GM12878 (cell line): ENCODE measurements around the gene ZBTB4. TPM values are rescaled to one million over a fixed set of nuclear protein-coding genes. Genes with fewer than 3 reads are reported as not detected.

Experiments used
- ATAC-seq: fragments of 200-7000 bp; cut with Tn5 transposase; 3 replicates; pipeline ENCODE4 v1.9.1; 2020; ENCODE audit warnings: mild to moderate bottlenecking, moderate library complexity
- BruUV-seq: library from RNA; stranded (reverse); fragments of 400-500 nt; replicated peaks from 2 replicates; lab custom pipeline; 2021; lab: Mats Ljungman, UMichigan
- CTCF ChIA-PET: fragments of 300-600 bp; sonication (Branson Sonifier 250); formaldehyde crosslinking; extraction: SDS; loops from one replicate; lab custom pipeline; 2021; ENCODE audit warnings: inconsistent platforms; lab: Yijun Ruan, JAX
- POLR2A ChIA-PET: fragments of 350-600 bp; formaldehyde crosslinking; extraction: SDS; loops from one replicate; lab custom pipeline; 2021; ENCODE audit warnings: inconsistent platforms; lab: Charles Lee
- RAD21 ChIA-PET: fragments of 300-600 bp; sonication (Branson Sonifier 250); formaldehyde crosslinking; loops from one replicate; lab custom pipeline; 2023; ENCODE audit warnings: antibody characterized with exemption; ENCODE audit not compliant: unreplicated experiment; lab: Charles Lee
- SMC1A ChIA-PET: fragments of 300-600 bp; sonication (Branson Sonifier 250); formaldehyde crosslinking; loops from one replicate; lab custom pipeline; 2023; ENCODE audit not compliant: unreplicated experiment, uncharacterized antibody; lab: Charles Lee
- DNase-seq: peaks from one replicate; pipeline ENCODE4 v3.0.0-alpha.2; 2011; ENCODE audit warnings: low read depth, low spot score
- FAIRE-seq: peaks from 3 replicates; lab custom pipeline; 2011; peaks lifted over from hg19 to GRCh38; lab: Jason Lieb, UNC
- H2AFZ ChIP-seq: 2 replicates; pipeline ENCODE4 v1.6.0; 2011; ENCODE audit warnings: low read depth, low read length, control low read depth; ENCODE audit not compliant: control insufficient read depth
- H3K27ac ChIP-seq: 2 replicates; pipeline ENCODE4 v1.5.1; 2011; ENCODE audit warnings: control low read depth; ENCODE audit not compliant: control insufficient read depth, insufficient read depth
- H3K27me3 ChIP-seq, 2 experiments: replicated peaks in 1 of 2; 2 replicates each; pipeline versions ENCODE4 v1.6.0 to v1.6.1; 2011; ENCODE audit warnings: low read length in 1 of 2; ENCODE audit not compliant: control insufficient read depth in 2 of 2, insufficient read depth in 2 of 2
- H3K36me3 ChIP-seq, 2 experiments: 2 replicates each; pipeline ENCODE4 v1.5.1; 2011; ENCODE audit warnings: low read length in 1 of 2; ENCODE audit not compliant: control insufficient read depth in 2 of 2, insufficient read depth in 2 of 2
- H3K4me1 ChIP-seq: 2 replicates; pipeline ENCODE4 v1.6.1; 2011; ENCODE audit warnings: mild to moderate bottlenecking, low read length, moderate library complexity, mixed read lengths; ENCODE audit not compliant: control insufficient read depth, insufficient read depth
- H3K4me2 ChIP-seq: 2 replicates; pipeline ENCODE4 v1.6.0; 2011; ENCODE audit warnings: control low read depth; ENCODE audit not compliant: control insufficient read depth, insufficient read depth
- H3K4me3 ChIP-seq: fragments of 200-600 bp; sonication (generic); 2 replicates; pipeline ENCODE4 v1.5.1; 2016
- H3K79me2 ChIP-seq: 2 replicates; pipeline ENCODE4 v1.6.0; 2011; ENCODE audit warnings: low read length; ENCODE audit not compliant: control insufficient read depth, insufficient read depth
- H3K9ac ChIP-seq: 2 replicates; pipeline ENCODE4 v1.8.0; 2011; ENCODE audit warnings: low read length, control low read depth, mixed read lengths; ENCODE audit not compliant: control insufficient read depth, insufficient read depth
- H3K9me3 ChIP-seq: replicated peaks from 3 replicates; pipeline ENCODE4 v1.5.1; 2011; ENCODE audit warnings: mild to moderate bottlenecking, low read length; ENCODE audit not compliant: control insufficient read depth, insufficient read depth
- H4K20me1 ChIP-seq: 2 replicates; pipeline ENCODE4 v1.6.0; 2011; ENCODE audit not compliant: control insufficient read depth, insufficient read depth
- E4F1 ChIP-seq: fragments of 450-650 bp; IDR thresholded peaks from 2 replicates; pipeline ENCODE4 v1.6.1; 2018; ENCODE audit warnings: borderline replicate concordance, mild to moderate bottlenecking; ENCODE audit not compliant: partially characterized antibody
- MLLT1 ChIP-seq: fragments of 450-650 bp; IDR thresholded peaks from 2 replicates; pipeline ENCODE4 v1.6.1; 2016; ENCODE audit warnings: mild to moderate bottlenecking
- MYC ChIP-seq: IDR thresholded peaks from 2 replicates; pipeline ENCODE4 v1.6.1; 2011; ENCODE audit warnings: mild to moderate bottlenecking, low read length, moderate library complexity, inconsistent platforms; ENCODE audit not compliant: insufficient read depth, insufficient replicate concordance, insufficient read length, severe bottlenecking
- PAX5 ChIP-seq: IDR thresholded peaks from 2 replicates; pipeline ENCODE4 v1.6.1; 2011; ENCODE audit warnings: low read depth, low read length, borderline replicate concordance
- POLR2A ChIP-seq: IDR thresholded peaks from 2 replicates; pipeline ENCODE4 v1.6.1; 2011; ENCODE audit warnings: low read depth, mild to moderate bottlenecking, low read length
- POLR2AphosphoS5 ChIP-seq: IDR thresholded peaks from 2 replicates; pipeline ENCODE4 v1.6.1; 2011; ENCODE audit warnings: mild to moderate bottlenecking, low read length, inconsistent platforms
- STAT3 ChIP-seq: IDR thresholded peaks from 2 replicates; pipeline ENCODE4 v1.6.1; 2011; ENCODE audit warnings: low read depth, low read length, improper control_type of control experiment
- ZBTB33 ChIP-seq: fragments of 450-650 bp; IDR thresholded peaks from 2 replicates; pipeline ENCODE4 v1.6.1; 2017; ENCODE audit warnings: mild to moderate bottlenecking
- ZNF622 ChIP-seq: fragments of 450-650 bp; IDR thresholded peaks from 2 replicates; pipeline ENCODE4 v1.6.1; 2017; ENCODE audit warnings: mild to moderate bottlenecking, inconsistent platforms
- WGBS: methylation state at CpG from one replicate; pipeline ENCODE4 v1.1.6; 2016; ENCODE audit warnings: low lambda C conversion rate; ENCODE audit not compliant: insufficient replicate concordance, insufficient coverage; ENCODE audit errors: missing lambda C conversion rate; 5-methylcytosine and 5-hydroxymethylcytosine counted together
- in situ Hi-C: fragments of 300-500 bp; cut with MboI; formaldehyde crosslinking; loops from 9 replicates; pipeline ENCODE4 v1.14.3; 2018; ENCODE audit warnings: mixed read lengths
- intact Hi-C: fragments of 100-400 bp; cut with micrococcal nuclease; formaldehyde crosslinking; loops from one replicate; pipeline ENCODE4 v1.14.2; 2022; ENCODE audit not compliant: unreplicated experiment
- polyA plus RNA-seq, 11 experiments: library from polyadenylated mRNA; depleted of rRNA in 4 of 11; unstranded in 6 of 11; stranded (reverse) in 5 of 11; fragments of >200 nt; fragmentation: Nextera tagmentation in 4 of 11; fragmentation: Illumina TruSeq in 1 of 11; extraction: Ambion mirVana in 4 of 11; extraction: Trizol in 1 of 11; gene quantifications; 1 replicate in 1 of 11; 2 replicates in 10 of 11; pipeline versions ENCODE4 v1.2.1 to v1.2.3, GENCODE V29; 2011 to 2016; ENCODE audit warnings: inconsistent platforms in 2 of 11, missing spikeins in 2 of 11, low read depth in 1 of 11
- total RNA-seq, 4 experiments: library from RNA; depleted of rRNA in 3 of 4; stranded (reverse); fragments of >200 nt in 3 of 4; fragmentation: Illumina TruSeq in 1 of 4; extraction: Trizol in 1 of 4; gene quantifications; 2 replicates each; pipeline versions ENCODE4 v1.2.1 to v1.2.3, GENCODE V29; 2013 to 2021

The ZBTB4 gene
- total and polyA plus RNA-seq, 10 of the 15 experiments (the other 5 are each of a cell fraction or from before 2014, with no cell fraction given) = 2.0 to 14.9 (median 6.9) TPM

- ChIA-PET POLR2A (no interaction called here), SMC1A (no interaction called here), RAD21 (interaction anchor here (0.6 to 1.1 kb wide), 2 partner anchors 49 to 297 kb away, joined by 3 read pairs; no protein-coding TSS in a partner anchor), CTCF (interaction anchor here (1.2 kb wide), 1 partner anchor 155 kb away, joined by 3 read pairs; no protein-coding TSS in a partner anchor)
- peaks cover 26 to 42% of the 10 kb centered on the region in 2 experiments; a peak in 3 of 4 replicates for H3K36me3 ChIP-seq
- H3K9me3 ChIP-seq = no peaks in the 10 kb centered on the region
- ATAC-seq = no peak
- H4K20me1 ChIP-seq = no peaks in the 10 kb centered on the region
- DNase-seq = no peak
- WGBS = 88% methylated on average over 10 of the region's 10 CpGs
- H3K79me2 ChIP-seq = no peaks in the 10 kb centered on the region
- H3K4me3 ChIP-seq = no peak overlapping the region
- no TSS peak for BruUV-seq
- no peak overlapping the region for H2AFZ ChIP-seq
- no peaks in the 10 kb centered on the region for H3K27me3 ChIP-seq
- TF ChIP-seq STAT3 = no peak
- TF ChIP-seq E4F1 = no peak
- no peak for TF ChIP-seq MLLT1
- TF ChIP-seq POLR2AphosphoS5 = peak; percentile 81
- no peak for TF ChIP-seq PAX5
- no peak for TF ChIP-seq MYC
- no peak for TF ChIP-seq ZNF622
- TF ChIP-seq ZBTB33 = no peak
- TF ChIP-seq POLR2A = peak; percentile 59
- in situ Hi-C loops = no loop called here
- no peak overlapping the region for H3K9ac ChIP-seq
- H3K4me1 ChIP-seq = no peaks in the 10 kb centered on the region
- no peak overlapping the region for H3K27ac ChIP-seq
- no peak overlapping the region for H3K4me2 ChIP-seq
- intact Hi-C loops = no loop called here
- FAIRE-seq = no peak
These were observed 31.7 kb upstream of the ZBTB4 start for GRCh38 chr17:7511108-7511507.
